ENCODE measurements around the gene PLEKHA7.

DNA sequence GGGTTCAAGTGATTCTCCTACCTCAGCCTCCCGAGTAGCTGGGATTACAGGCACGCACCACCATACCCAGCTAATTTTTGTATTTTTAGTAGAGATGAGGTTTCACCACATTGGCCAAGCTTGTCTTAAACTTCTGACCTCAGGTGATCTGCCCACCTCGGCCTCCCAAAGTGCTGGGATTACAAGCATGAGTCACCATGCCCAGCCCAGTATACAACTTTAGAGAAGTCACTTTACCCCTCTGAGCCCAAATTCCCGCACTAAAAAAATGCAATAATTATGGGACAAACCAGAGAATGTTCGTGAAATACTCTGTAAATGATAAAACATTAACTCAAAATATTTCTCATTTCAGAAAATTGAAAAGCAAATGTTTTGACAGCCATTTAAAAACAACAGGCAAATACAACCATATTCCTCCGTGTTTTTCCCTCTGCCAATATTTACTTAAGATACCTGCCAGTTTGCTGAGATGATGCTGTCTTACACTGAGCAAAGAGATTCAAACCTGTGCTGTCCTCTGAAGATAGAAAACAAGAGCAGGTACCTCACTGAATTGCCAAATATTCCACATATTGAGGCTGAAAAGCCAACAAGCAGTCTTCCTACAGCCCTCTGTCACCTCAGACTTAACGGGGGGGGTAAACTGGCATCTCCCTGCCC is 9.6 kb downstream of the PLEKHA7 start:
- TF ChIP-seq, protein P1, sequence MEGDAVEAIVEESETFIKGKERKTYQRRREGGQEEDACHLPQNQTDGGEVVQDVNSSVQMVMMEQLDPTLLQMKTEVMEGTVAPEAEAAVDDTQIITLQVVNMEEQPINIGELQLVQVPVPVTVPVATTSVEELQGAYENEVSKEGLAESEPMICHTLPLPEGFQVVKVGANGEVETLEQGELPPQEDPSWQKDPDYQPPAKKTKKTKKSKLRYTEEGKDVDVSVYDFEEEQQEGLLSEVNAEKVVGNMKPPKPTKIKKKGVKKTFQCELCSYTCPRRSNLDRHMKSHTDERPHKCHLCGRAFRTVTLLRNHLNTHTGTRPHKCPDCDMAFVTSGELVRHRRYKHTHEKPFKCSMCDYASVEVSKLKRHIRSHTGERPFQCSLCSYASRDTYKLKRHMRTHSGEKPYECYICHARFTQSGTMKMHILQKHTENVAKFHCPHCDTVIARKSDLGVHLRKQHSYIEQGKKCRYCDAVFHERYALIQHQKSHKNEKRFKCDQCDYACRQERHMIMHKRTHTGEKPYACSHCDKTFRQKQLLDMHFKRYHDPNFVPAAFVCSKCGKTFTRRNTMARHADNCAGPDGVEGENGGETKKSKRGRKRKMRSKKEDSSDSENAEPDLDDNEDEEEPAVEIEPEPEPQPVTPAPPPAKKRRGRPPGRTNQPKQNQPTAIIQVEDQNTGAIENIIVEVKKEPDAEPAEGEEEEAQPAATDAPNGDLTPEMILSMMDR (IDR thresholded peaks at IDR 0.05; ENCODE audit: insufficient read depth, low read length) = no peak
- TF ChIP-seq, protein P2, sequence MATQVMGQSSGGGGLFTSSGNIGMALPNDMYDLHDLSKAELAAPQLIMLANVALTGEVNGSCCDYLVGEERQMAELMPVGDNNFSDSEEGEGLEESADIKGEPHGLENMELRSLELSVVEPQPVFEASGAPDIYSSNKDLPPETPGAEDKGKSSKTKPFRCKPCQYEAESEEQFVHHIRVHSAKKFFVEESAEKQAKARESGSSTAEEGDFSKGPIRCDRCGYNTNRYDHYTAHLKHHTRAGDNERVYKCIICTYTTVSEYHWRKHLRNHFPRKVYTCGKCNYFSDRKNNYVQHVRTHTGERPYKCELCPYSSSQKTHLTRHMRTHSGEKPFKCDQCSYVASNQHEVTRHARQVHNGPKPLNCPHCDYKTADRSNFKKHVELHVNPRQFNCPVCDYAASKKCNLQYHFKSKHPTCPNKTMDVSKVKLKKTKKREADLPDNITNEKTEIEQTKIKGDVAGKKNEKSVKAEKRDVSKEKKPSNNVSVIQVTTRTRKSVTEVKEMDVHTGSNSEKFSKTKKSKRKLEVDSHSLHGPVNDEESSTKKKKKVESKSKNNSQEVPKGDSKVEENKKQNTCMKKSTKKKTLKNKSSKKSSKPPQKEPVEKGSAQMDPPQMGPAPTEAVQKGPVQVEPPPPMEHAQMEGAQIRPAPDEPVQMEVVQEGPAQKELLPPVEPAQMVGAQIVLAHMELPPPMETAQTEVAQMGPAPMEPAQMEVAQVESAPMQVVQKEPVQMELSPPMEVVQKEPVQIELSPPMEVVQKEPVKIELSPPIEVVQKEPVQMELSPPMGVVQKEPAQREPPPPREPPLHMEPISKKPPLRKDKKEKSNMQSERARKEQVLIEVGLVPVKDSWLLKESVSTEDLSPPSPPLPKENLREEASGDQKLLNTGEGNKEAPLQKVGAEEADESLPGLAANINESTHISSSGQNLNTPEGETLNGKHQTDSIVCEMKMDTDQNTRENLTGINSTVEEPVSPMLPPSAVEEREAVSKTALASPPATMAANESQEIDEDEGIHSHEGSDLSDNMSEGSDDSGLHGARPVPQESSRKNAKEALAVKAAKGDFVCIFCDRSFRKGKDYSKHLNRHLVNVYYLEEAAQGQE (IDR thresholded peaks at IDR 0.05; ENCODE audit: insufficient replicate concordance, low read depth) = no peak
- TF ChIP-seq GABPA (IDR thresholded peaks at IDR 0.05; ENCODE audit: low read depth) = no peak
- no peak for TF ChIP-seq POLR2AphosphoS5 (IDR thresholded peaks at IDR 0.05; ENCODE audit: low read depth)
